Muscle layer of duodenum (tissue), 2 donors: Measurements from ENCODE around the gene ATXN7L1.

ENCODE experiments used
- H3K27ac ChIP-seq: one replicate; pipeline ENCODE4 v1.7.0; 2013; ENCODE audit warnings: mild to moderate bottlenecking, low read length
- H3K27me3 ChIP-seq: one replicate; pipeline ENCODE4 v1.7.0; 2013; ENCODE audit warnings: low read depth, mild to moderate bottlenecking, control low read depth, low read length
- H3K36me3 ChIP-seq, 2 donors: one replicate each; pipeline ENCODE4 v1.7.0; 2013; ENCODE audit warnings: low read length in 2 of 2, control low read depth in 1 of 2, mild to moderate bottlenecking in 1 of 2; ENCODE audit not compliant: insufficient read depth in 2 of 2, control insufficient read depth in 1 of 2
- H3K4me1 ChIP-seq, 2 donors: one replicate each; pipeline ENCODE4 v1.7.0; 2013; ENCODE audit warnings: low read length in 2 of 2, mild to moderate bottlenecking in 2 of 2, control low read depth in 1 of 2, moderate library complexity in 1 of 2; ENCODE audit not compliant: insufficient read depth in 2 of 2, control insufficient read depth in 1 of 2
- H3K4me3 ChIP-seq, 2 donors: one replicate each; pipeline ENCODE4 v1.7.0; 2013; ENCODE audit warnings: low read length in 2 of 2, low read depth in 1 of 2, mild to moderate bottlenecking in 1 of 2
- H3K9me3 ChIP-seq, 2 donors: one replicate each; pipeline ENCODE4 v1.7.0; 2013; ENCODE audit warnings: low read length in 2 of 2, control low read depth in 1 of 2, mild to moderate bottlenecking in 1 of 2; ENCODE audit not compliant: control insufficient read depth in 1 of 2
- donor health status: healthy.

Gene ATXN7L1

GRCh38 chr7:105748701-105749100 is 127.7 kb downstream of the ATXN7L1 start:
- no peak overlapping the region for H3K4me3 ChIP-seq

GRCh38 chr7:105745681-105746330 is 130.6 kb downstream of the ATXN7L1 start:
- no peaks in the 10 kb centered on the region for H3K9me3 ChIP-seq
- H3K27ac ChIP-seq: no peak overlapping the region
- H3K36me3 ChIP-seq: peaks cover 0 to 12% of the 10 kb centered on the region in 2 donors
- no peaks in the 10 kb centered on the region for H3K27me3 ChIP-seq
- peaks cover 0 to 11% of the 10 kb centered on the region in 2 donors for H3K4me1 ChIP-seq
- no peak overlapping the region for H3K4me3 ChIP-seq

More at GRCh38 chr7:105748701-105749100, 127.7 kb downstream of the ATXN7L1 start:
- Histone ChIP-seq H3K27me3 (no peaks in the 10 kb centered on the region), H3K4me1 (no peaks in the 10 kb centered on the region), H3K27ac (no peak overlapping the region), H3K36me3 (peaks cover 0 to 16% of the 10 kb centered on the region in 2 donors), H3K9me3 (no peaks in the 10 kb centered on the region)

GRCh38 chr7:105744258-105744657 is 132.1 kb downstream of the ATXN7L1 start:
- H3K36me3 ChIP-seq: peaks cover 0 to 7% of the 10 kb centered on the region in 2 donors
- no peaks in the 10 kb centered on the region for H3K27me3 ChIP-seq
- H3K27ac ChIP-seq: no peak overlapping the region
- no peak overlapping the region for H3K4me3 ChIP-seq
- H3K4me1 ChIP-seq: peaks cover 0 to 11% of the 10 kb centered on the region in 2 donors
- no peaks in the 10 kb centered on the region for H3K9me3 ChIP-seq

- peaks cover 0 to 5% of the 10 kb centered on the region in 2 donors for H3K36me3 ChIP-seq
- no peak overlapping the region for H3K27ac ChIP-seq
- H3K9me3 ChIP-seq: no peaks in the 10 kb centered on the region
- no peaks in the 10 kb centered on the region for H3K27me3 ChIP-seq
- H3K4me1 ChIP-seq: peaks cover 0 to 11% of the 10 kb centered on the region in 2 donors
- no peak overlapping the region for H3K4me3 ChIP-seq
Measured at GRCh38 chr7:105743351-105744090, 132.9 kb downstream of the ATXN7L1 start.

- Histone ChIP-seq H3K27me3 (no peaks in the 10 kb centered on the region), H3K27ac (no peak overlapping the region), H3K4me1 (peaks cover 0 to 11% of the 10 kb centered on the region in 2 donors)
Measured at GRCh38 chr7:105742787-105743186, 133.6 kb downstream of the ATXN7L1 start.

GRCh38 chr7:105741982-105742381 is 134.4 kb downstream of the ATXN7L1 start:
- no peaks in the 10 kb centered on the region for H3K27me3 ChIP-seq
- H3K27ac ChIP-seq: no peak overlapping the region
- H3K4me1 ChIP-seq: peaks cover 0 to 11% of the 10 kb centered on the region in 2 donors
- H3K9me3 ChIP-seq: no peaks in the 10 kb centered on the region
- H3K36me3 ChIP-seq: peaks cover 0 to 5% of the 10 kb centered on the region in 2 donors
- no peak overlapping the region for H3K4me3 ChIP-seq

More at GRCh38 chr7:105742787-105743186, 133.6 kb downstream of the ATXN7L1 start:
- Histone ChIP-seq H3K9me3 (no peaks in the 10 kb centered on the region), H3K36me3 (peaks cover 0 to 3% of the 10 kb centered on the region in 2 donors), H3K4me3 (no peak overlapping the region)

- Histone ChIP-seq H3K4me1 (peaks cover 0 to 18% of the 10 kb centered on the region in 2 donors), H3K27ac (no peak overlapping the region), H3K4me3 (no peak overlapping the region), H3K9me3 (no peaks in the 10 kb centered on the region), H3K27me3 (no peaks in the 10 kb centered on the region), H3K36me3 (peaks cover 0 to 5% of the 10 kb centered on the region in 2 donors)
Measured at GRCh38 chr7:105738133-105738532, 138.3 kb downstream of the ATXN7L1 start.

GRCh38 chr7:105734233-105734632 is 142.2 kb downstream of the ATXN7L1 start:
- Histone ChIP-seq H3K9me3 (no peaks in the 10 kb centered on the region), H3K4me3 (no peak overlapping the region), H3K4me1 (peaks cover 0 to 10% of the 10 kb centered on the region in 2 donors), H3K27ac (no peak overlapping the region), H3K27me3 (no peaks in the 10 kb centered on the region), H3K36me3 (peaks cover 0 to 5% of the 10 kb centered on the region in 2 donors)

GRCh38 chr7:105731042-105731441 is 145.4 kb downstream of the ATXN7L1 start:
- Histone ChIP-seq H3K4me3 (no peak overlapping the region), H3K4me1 (peaks cover 0 to 10% of the 10 kb centered on the region in 2 donors), H3K27me3 (no peaks in the 10 kb centered on the region), H3K36me3 (peaks cover 0 to 3% of the 10 kb centered on the region in 2 donors), H3K9me3 (no peaks in the 10 kb centered on the region), H3K27ac (no peak overlapping the region)

GRCh38 chr7:105728028-105728427 is 148.4 kb downstream of the ATXN7L1 start:
- Histone ChIP-seq H3K27ac (no peak overlapping the region), H3K4me3 (no peak overlapping the region), H3K27me3 (no peaks in the 10 kb centered on the region), H3K4me1 (no peaks in the 10 kb centered on the region), H3K9me3 (no peaks in the 10 kb centered on the region), H3K36me3 (peaks cover 0 to 3% of the 10 kb centered on the region in 2 donors)

GRCh38 chr7:105724688-105725087 is 151.7 kb downstream of the ATXN7L1 start:
- no peak overlapping the region for H3K4me3 ChIP-seq
- H3K9me3 ChIP-seq: no peaks in the 10 kb centered on the region
- H3K36me3 ChIP-seq: peaks cover 0 to 3% of the 10 kb centered on the region in 2 donors
- no peaks in the 10 kb centered on the region for H3K27me3 ChIP-seq
- H3K27ac ChIP-seq: no peak overlapping the region
- H3K4me1 ChIP-seq: no peaks in the 10 kb centered on the region
